PC-9 (cell line): ENCODE measurements around the gene EYS. TPM values are rescaled to one million over a fixed set of nuclear protein-coding genes. Genes with fewer than 3 reads are reported as not detected.

Source experiments
- BruUV-seq: library from RNA; stranded (reverse); fragments of 400-500 nt; replicated peaks from 2 replicates; lab custom pipeline; 2021; lab: Mats Ljungman, UMichigan
- CTCF ChIA-PET: fragments of 300-600 bp; sonication (Branson Sonifier 250); formaldehyde crosslinking; loops from one replicate; lab custom pipeline; 2022; ENCODE audit warnings: antibody characterized with exemption; lab: Charles Lee
- POLR2A ChIA-PET: fragments of 300-600 bp; sonication (Branson Sonifier 250); formaldehyde crosslinking; loops from one replicate; lab custom pipeline; 2022; ENCODE audit warnings: antibody characterized with exemption; ENCODE audit not compliant: unreplicated experiment; lab: Charles Lee
- DNase-seq, 2 experiments: peaks; one replicate each; pipeline versions ENCODE4 v3.0.0 to v3.0.0-alpha.2; 2015 to 2022; ENCODE audit warnings: mixed read lengths in 1 of 2
- H2AFZ ChIP-seq: fragments of 200-600 bp; sonication (generic); 2 replicates; pipeline ENCODE4 v1.8.1; 2017; ENCODE audit warnings: antibody characterized with exemption
- H3F3A ChIP-seq: fragments of 200-600 bp; sonication (generic); 2 replicates; pipeline ENCODE4 v1.8.1; 2017; ENCODE audit warnings: antibody characterized with exemption, mild to moderate bottlenecking, low read depth; ENCODE audit not compliant: insufficient read depth
- H3K27ac ChIP-seq: fragments of 200-600 bp; sonication (generic); 2 replicates; pipeline ENCODE4 v1.6.1; 2016; ENCODE audit warnings: mixed run types
- H3K27me3 ChIP-seq: fragments of 200-600 bp; sonication (generic); 2 replicates; pipeline ENCODE4 v1.6.1; 2016; ENCODE audit warnings: low read depth, mixed run types; ENCODE audit not compliant: insufficient read depth
- H3K36me3 ChIP-seq: fragments of 200-600 bp; sonication (generic); 2 replicates; pipeline ENCODE4 v1.6.1; 2016; ENCODE audit warnings: low read depth, mixed run types
- H3K4me1 ChIP-seq: fragments of 200-600 bp; sonication (generic); replicated peaks from 2 replicates; pipeline ENCODE4 v1.6.1; 2016; ENCODE audit warnings: mixed run types; ENCODE audit not compliant: insufficient read depth
- H3K4me2 ChIP-seq: fragments of 200-600 bp; sonication (generic); 2 replicates; pipeline ENCODE4 v1.6.1; 2017; ENCODE audit warnings: mixed run types
- H3K4me3 ChIP-seq: fragments of 200-600 bp; sonication (generic); 2 replicates; pipeline ENCODE4 v1.6.1; 2016; ENCODE audit warnings: mixed run types
- H3K79me2 ChIP-seq: fragments of 200-600 bp; sonication (generic); 2 replicates; pipeline ENCODE4 v1.6.1; 2017; ENCODE audit warnings: low read depth, mixed run types
- H3K9me2 ChIP-seq: fragments of 200-600 bp; sonication (generic); 2 replicates; pipeline ENCODE4 v1.8.1; 2017; ENCODE audit warnings: mild to moderate bottlenecking; ENCODE audit not compliant: insufficient read depth
- H3K9me3 ChIP-seq: fragments of 200-600 bp; sonication (generic); 2 replicates; pipeline ENCODE4 v1.8.1; 2016; ENCODE audit warnings: low read depth; ENCODE audit not compliant: insufficient read depth
- H4K20me1 ChIP-seq: fragments of 200-600 bp; sonication (generic); 2 replicates; pipeline ENCODE4 v1.8.1; 2017; ENCODE audit not compliant: insufficient read depth
- CTCF ChIP-seq: fragments of 200-600 bp; sonication (generic); conservative IDR thresholded peaks from 2 replicates; pipeline ENCODE4 v1.6.1; 2017; ENCODE audit warnings: mixed run types, antibody characterized with exemption, mild to moderate bottlenecking, moderate library complexity
- EZH2 ChIP-seq: fragments of 200-600 bp; sonication (generic); IDR thresholded peaks from 2 replicates; pipeline ENCODE4 v1.8.0; 2017; ENCODE audit warnings: antibody characterized with exemption, low read depth
- intact Hi-C: fragments of 100-400 bp; cut with micrococcal nuclease; formaldehyde crosslinking; loops from one replicate; pipeline ENCODE4 v1.10.0; 2022; ENCODE audit not compliant: unreplicated experiment
- total RNA-seq: library from RNA; stranded (reverse); gene quantifications from 2 replicates; pipeline ENCODE4 v1.2.3, GENCODE V29; 2021

The EYS gene
- total RNA-seq, 1 experiment from 2014 or later = not detected

DNA sequence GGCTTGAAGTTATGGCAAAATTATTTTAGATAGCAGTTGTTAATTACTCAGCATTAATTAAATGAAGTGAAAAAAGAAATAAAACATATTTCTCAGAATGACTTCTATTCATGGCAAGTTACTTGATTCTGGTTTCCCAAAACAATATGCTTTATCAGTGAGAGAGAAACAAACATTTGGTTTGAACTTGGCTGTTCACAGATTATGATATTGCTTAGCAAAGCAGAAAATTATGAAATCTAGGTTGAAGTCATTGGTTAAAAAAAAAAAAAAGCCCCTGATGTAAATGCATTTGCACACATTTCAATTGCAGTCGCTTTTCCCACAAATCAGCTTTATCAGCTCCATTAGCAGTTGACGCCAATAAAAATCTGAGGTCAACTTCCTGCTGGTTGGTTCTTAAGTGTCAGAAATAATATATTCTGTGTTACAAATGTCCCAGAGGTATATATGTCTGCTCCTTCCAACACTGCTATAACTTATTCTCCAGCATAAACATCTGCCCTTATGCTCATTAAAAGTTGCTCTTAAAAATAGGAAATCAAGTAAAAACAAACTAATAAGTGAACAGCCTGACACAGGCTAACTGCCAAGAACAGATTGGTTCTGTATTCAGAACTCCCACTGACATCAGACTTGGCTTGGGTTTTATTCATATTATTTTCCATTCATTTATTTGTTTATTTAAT lies 1796.0 kb downstream of the EYS start:
- no peak overlapping the region for H2AFZ ChIP-seq
- BruUV-seq = no TSS peak
- intact Hi-C loops = no loop called here
- no peaks in the 10 kb centered on the region for H3K79me2 ChIP-seq
- H3K9me2 ChIP-seq = no peaks in the 10 kb centered on the region
- H3K9me3 ChIP-seq = no peaks in the 10 kb centered on the region
- H4K20me1 ChIP-seq = no peaks in the 10 kb centered on the region
- H3K36me3 ChIP-seq = no peaks in the 10 kb centered on the region
- POLR2A ChIA-PET = no interaction called here
- TF ChIP-seq CTCF = no peak
- no peak for TF ChIP-seq EZH2
- H3K27ac ChIP-seq = no peak overlapping the region
- no peak overlapping the region for H3K4me3 ChIP-seq
- no peaks in the 10 kb centered on the region for H3F3A ChIP-seq
- DNase-seq = no peak
- no peaks in the 10 kb centered on the region for H3K4me1 ChIP-seq
- H3K27me3 ChIP-seq = no peaks in the 10 kb centered on the region
- no peak overlapping the region for H3K4me2 ChIP-seq
- CTCF ChIA-PET = no interaction called here

DNA sequence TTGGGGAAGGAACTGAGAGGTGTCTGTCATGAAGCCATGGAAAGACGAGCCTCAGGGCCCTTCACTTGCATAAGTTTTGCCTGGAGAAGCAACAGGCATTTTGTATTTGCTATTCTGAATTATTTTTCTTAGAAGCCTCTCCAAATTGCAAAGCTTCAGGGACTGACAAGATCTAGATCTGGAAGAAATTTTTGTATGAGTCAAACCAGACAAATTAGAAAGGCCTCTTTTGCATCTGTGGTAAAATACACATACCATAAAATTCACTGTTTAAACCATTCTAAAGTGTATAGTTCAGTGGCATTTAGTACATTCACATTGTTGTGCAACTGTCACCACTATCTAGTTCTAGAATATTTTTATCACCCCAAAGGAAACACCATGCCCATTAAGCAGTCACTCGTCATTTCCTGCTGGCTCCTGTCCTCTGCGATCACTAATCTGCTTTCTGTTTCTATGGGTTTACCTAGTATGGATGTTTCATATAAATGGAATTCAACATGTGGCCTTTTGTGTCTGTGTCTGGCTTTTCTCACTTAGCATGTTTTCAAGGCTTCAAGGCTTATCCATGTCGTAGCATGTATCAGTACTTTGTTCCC lies 1802.3 kb downstream of the EYS start:
- no peaks in the 10 kb centered on the region for H3K4me1 ChIP-seq
- TF ChIP-seq CTCF (no peak), EZH2 (no peak)
- no peaks in the 10 kb centered on the region for H3K27me3 ChIP-seq
- H4K20me1 ChIP-seq = no peaks in the 10 kb centered on the region
- H3K9me3 ChIP-seq = no peaks in the 10 kb centered on the region
- DNase-seq = no peak
- no peak overlapping the region for H3K4me2 ChIP-seq
- no peak overlapping the region for H2AFZ ChIP-seq
- CTCF ChIA-PET = no interaction called here
- no TSS peak for BruUV-seq
- H3K4me3 ChIP-seq = no peak overlapping the region
- no peaks in the 10 kb centered on the region for H3F3A ChIP-seq
- H3K9me2 ChIP-seq = no peaks in the 10 kb centered on the region
- H3K27ac ChIP-seq = no peak overlapping the region
- no peaks in the 10 kb centered on the region for H3K79me2 ChIP-seq
- no peaks in the 10 kb centered on the region for H3K36me3 ChIP-seq
- intact Hi-C loops = no loop called here
- POLR2A ChIA-PET = no interaction called here

DNA sequence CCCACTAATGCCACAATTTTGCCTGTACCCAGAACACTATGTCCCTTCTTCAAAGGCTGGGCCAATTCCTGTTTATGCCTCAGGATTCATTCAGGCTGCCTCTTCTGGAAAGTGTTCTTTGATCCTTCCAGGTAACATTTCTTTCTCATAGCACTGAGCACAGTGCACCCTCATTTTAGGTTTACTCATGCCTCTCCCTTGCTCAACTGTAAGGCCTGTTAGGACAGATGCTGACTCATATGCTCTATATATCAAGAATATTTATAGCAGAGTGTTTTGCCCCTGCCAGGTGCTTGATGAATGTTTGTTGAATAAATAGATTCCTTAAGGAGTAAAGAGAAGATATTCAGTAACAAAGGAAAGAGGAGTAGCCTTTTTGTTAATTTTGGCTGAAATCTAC lies 1807.5 kb downstream of the EYS start:
- BruUV-seq = no TSS peak
- no peaks in the 10 kb centered on the region for H3K36me3 ChIP-seq
- no peak overlapping the region for H2AFZ ChIP-seq
- no peaks in the 10 kb centered on the region for H3K27me3 ChIP-seq
- no peaks in the 10 kb centered on the region for H3K79me2 ChIP-seq
- H3K4me1 ChIP-seq = no peaks in the 10 kb centered on the region
- intact Hi-C loops = no loop called here
- H3F3A ChIP-seq = no peaks in the 10 kb centered on the region
- H3K27ac ChIP-seq = no peak overlapping the region
- POLR2A ChIA-PET = no interaction called here
- H3K9me3 ChIP-seq = 0 out of 2 replicates have a peak, but pooled peaks cover 4% of the 10 kb centered on the region
- CTCF ChIA-PET = no interaction called here
- no peaks in the 10 kb centered on the region for H4K20me1 ChIP-seq
- no peak overlapping the region for H3K4me2 ChIP-seq
- peak in 1 of 2 experiments; percentile 41 for DNase-seq
- H3K4me3 ChIP-seq = no peak overlapping the region
- TF ChIP-seq EZH2 (no peak), CTCF (no peak)
- H3K9me2 ChIP-seq = no peaks in the 10 kb centered on the region
